Neural cell (in vitro differentiated cells): ENCODE measurements around the gene MYL6B. TPM values are rescaled to one million over a fixed set of nuclear protein-coding genes. Genes with fewer than 3 reads are reported as not detected.

ENCODE experiments used
- H2AFZ ChIP-seq: fragments of 200-600, 300-800 bp; sonication (generic), shearing (Covaris generic); 2 replicates; pipeline ENCODE4 v1.6.0; 2014; ENCODE audit warnings: low read depth, mild to moderate bottlenecking, antibody characterized with exemption, low read length, moderate library complexity
- H3F3A ChIP-seq: fragments of 200-600 bp; shearing (Covaris generic); 2 replicates; pipeline ENCODE4 v1.6.1; 2016; ENCODE audit warnings: mild to moderate bottlenecking, moderate library complexity, mixed read lengths, antibody characterized with exemption, low read length; ENCODE audit not compliant: insufficient read depth, poor library complexity, severe bottlenecking
- H3K27ac ChIP-seq: fragments of 200-600, 300-800 bp; sonication (generic), shearing (Covaris generic); 2 replicates; pipeline ENCODE4 v1.5.1; 2014; ENCODE audit warnings: mild to moderate bottlenecking, low read length, moderate library complexity
- H3K27me3 ChIP-seq: fragments of 300-800, 200-600 bp; sonication (generic), shearing (Covaris generic); 2 replicates; pipeline ENCODE4 v1.6.0; 2014; ENCODE audit warnings: mild to moderate bottlenecking, low read depth, low read length, moderate library complexity; ENCODE audit not compliant: insufficient read depth
- H3K36me3 ChIP-seq: fragments of 300-800, 200-600 bp; sonication (generic), shearing (Covaris generic); 2 replicates; pipeline ENCODE4 v1.5.1; 2014; ENCODE audit warnings: mild to moderate bottlenecking, antibody characterized with exemption, low read length, moderate library complexity; ENCODE audit not compliant: insufficient read depth
- H3K4me2 ChIP-seq: fragments of 300-800, 200-600 bp; sonication (generic), shearing (Covaris generic); 2 replicates; pipeline ENCODE4 v1.6.0; 2014; ENCODE audit warnings: mild to moderate bottlenecking, low read length
- H3K4me3 ChIP-seq: fragments of 300-800, 200-600 bp; sonication (generic), shearing (Covaris generic); 2 replicates; pipeline ENCODE4 v1.5.1; 2014; ENCODE audit warnings: mild to moderate bottlenecking, low read length, moderate library complexity
- H3K79me2 ChIP-seq: fragments of 200-600 bp; shearing (Covaris generic); replicated peaks from 2 replicates; pipeline ENCODE4 v1.6.0; 2014; ENCODE audit warnings: mild to moderate bottlenecking, low read length, moderate library complexity; ENCODE audit not compliant: insufficient read depth
- H3K9ac ChIP-seq: fragments of 300-800, 200-600 bp; sonication (generic), shearing (Covaris generic); 2 replicates; pipeline ENCODE4 v1.6.1; 2016; ENCODE audit warnings: mild to moderate bottlenecking, low read length, mixed read lengths
- H3K9me2 ChIP-seq: fragments of 200-600 bp; shearing (Covaris generic); 2 replicates; pipeline ENCODE4 v1.6.1; 2016; ENCODE audit warnings: mild to moderate bottlenecking, low read length, mixed read lengths; ENCODE audit not compliant: insufficient read depth
- H3K9me3 ChIP-seq: fragments of 200-600, 300-800 bp; sonication (generic), shearing (Covaris generic); 2 replicates; pipeline ENCODE4 v1.6.1; 2016; ENCODE audit warnings: mild to moderate bottlenecking, mixed run types, low read length, moderate library complexity, mixed read lengths
- H4K20me1 ChIP-seq: fragments of 200-600 bp; shearing (Covaris generic); 2 replicates; pipeline ENCODE4 v1.6.1; 2016; ENCODE audit warnings: mild to moderate bottlenecking, mixed run types; ENCODE audit not compliant: insufficient read depth
- EP300 ChIP-seq: fragments of 450-650 bp; conservative IDR thresholded peaks from 2 replicates; pipeline ENCODE4 v1.6.1; 2014; ENCODE audit warnings: antibody characterized with exemption, mild to moderate bottlenecking, moderate library complexity; ENCODE audit not compliant: poor library complexity, severe bottlenecking
- EZH2 ChIP-seq: fragments of 200-600, 300-800 bp; shearing (Covaris generic), sonication (generic); IDR thresholded peaks from 2 replicates; pipeline ENCODE4 v1.6.1; 2014; ENCODE audit warnings: antibody characterized with exemption, low read length, borderline replicate concordance, mild to moderate bottlenecking; ENCODE audit not compliant: insufficient read depth, poor library complexity, severe bottlenecking
- MXI1 ChIP-seq: fragments of 450-650 bp; conservative IDR thresholded peaks from 2 replicates; pipeline ENCODE4 v1.6.1; 2014; ENCODE audit warnings: antibody characterized with exemption, mild to moderate bottlenecking; ENCODE audit not compliant: poor library complexity, severe bottlenecking
- POLR2AphosphoS5 ChIP-seq: IDR thresholded peaks from 2 replicates; pipeline ENCODE4 v1.6.1; 2012
- RAD21 ChIP-seq: fragments of 450-650 bp; conservative IDR thresholded peaks from 2 replicates; pipeline ENCODE4 v1.6.1; 2014; ENCODE audit warnings: antibody characterized with exemption, mild to moderate bottlenecking, moderate library complexity
- REST ChIP-seq: IDR thresholded peaks from 2 replicates; pipeline ENCODE4 v1.6.1; 2012; ENCODE audit warnings: borderline replicate concordance
- SMC3 ChIP-seq: fragments of 450-650 bp; conservative IDR thresholded peaks from 2 replicates; pipeline ENCODE4 v1.6.1; 2014; ENCODE audit warnings: antibody characterized with exemption, mild to moderate bottlenecking, moderate library complexity; ENCODE audit not compliant: poor library complexity
- TAF1 ChIP-seq: IDR thresholded peaks from 2 replicates; pipeline ENCODE4 v1.6.1; 2012; ENCODE audit warnings: low read depth
- polyA minus RNA-seq: library from RNA; depleted of rRNA, polyadenylated mRNA; stranded (reverse); fragments of >200 nt; gene quantifications from 2 replicates; pipeline ENCODE4 v1.2.3, GENCODE V29; 2014
- polyA plus RNA-seq: library from polyadenylated mRNA; depleted of rRNA; stranded (reverse); fragments of >200 nt; gene quantifications from 2 replicates; pipeline ENCODE4 v1.2.3, GENCODE V29; 2014
- TF ChIP-seq, protein P1 (sequence below): fragments of 450-650 bp; IDR thresholded peaks from 2 replicates; pipeline ENCODE4 v1.5.1; 2014; ENCODE audit warnings: antibody characterized with exemption, mild to moderate bottlenecking, moderate library complexity; ENCODE audit not compliant: poor library complexity, severe bottlenecking

MYL6B gene
- polyA plus RNA-seq (369 and 376 TPM in 2 replicates), polyA minus RNA-seq (78.0 and 82.5 TPM in 2 replicates)

DNA sequence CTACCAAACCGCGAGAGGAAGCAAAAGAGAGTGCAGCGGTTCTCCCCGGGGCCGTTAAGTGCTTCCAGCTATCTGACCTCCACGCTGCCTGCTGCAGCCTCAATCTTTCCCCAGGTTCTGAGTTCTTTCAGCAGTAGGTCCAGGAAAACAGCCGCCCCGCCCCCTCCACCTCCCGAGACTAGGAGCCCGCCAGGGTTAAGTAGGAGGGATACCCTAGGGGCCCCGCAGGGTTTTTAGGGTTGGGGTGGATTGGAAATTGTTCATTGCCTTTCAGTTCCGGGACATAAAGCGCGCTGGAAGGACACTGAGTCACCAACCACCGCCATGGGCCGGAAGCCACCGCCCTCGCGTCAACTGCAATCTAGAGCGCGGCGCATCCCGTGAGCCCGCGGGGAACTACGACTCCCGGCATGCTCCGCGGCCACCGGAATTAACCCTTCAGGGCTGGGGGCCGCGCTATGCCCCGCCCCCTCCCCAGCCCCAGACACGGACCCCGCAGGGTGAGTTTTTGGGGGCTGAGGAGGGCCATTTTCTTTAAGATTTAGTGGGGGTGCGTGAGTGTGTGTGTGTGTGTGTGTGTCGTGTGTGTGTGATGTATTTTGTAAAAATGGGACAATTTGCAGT lies at the start of gene MYL6B:
Gene MYL6B (plus strand): TSS at position 456 of the 624 bp plus-strand sequence. CDS start 1,332 bp downstream, outside the sequence.
- H3K4me2 ChIP-seq = peak within 1 kb of the TSS; percentile 99
- TF ChIP-seq REST = no peak
- no peak for TF ChIP-seq EZH2
- TF ChIP-seq MXI1 = peak; percentile 72
- TF ChIP-seq, protein P1, sequence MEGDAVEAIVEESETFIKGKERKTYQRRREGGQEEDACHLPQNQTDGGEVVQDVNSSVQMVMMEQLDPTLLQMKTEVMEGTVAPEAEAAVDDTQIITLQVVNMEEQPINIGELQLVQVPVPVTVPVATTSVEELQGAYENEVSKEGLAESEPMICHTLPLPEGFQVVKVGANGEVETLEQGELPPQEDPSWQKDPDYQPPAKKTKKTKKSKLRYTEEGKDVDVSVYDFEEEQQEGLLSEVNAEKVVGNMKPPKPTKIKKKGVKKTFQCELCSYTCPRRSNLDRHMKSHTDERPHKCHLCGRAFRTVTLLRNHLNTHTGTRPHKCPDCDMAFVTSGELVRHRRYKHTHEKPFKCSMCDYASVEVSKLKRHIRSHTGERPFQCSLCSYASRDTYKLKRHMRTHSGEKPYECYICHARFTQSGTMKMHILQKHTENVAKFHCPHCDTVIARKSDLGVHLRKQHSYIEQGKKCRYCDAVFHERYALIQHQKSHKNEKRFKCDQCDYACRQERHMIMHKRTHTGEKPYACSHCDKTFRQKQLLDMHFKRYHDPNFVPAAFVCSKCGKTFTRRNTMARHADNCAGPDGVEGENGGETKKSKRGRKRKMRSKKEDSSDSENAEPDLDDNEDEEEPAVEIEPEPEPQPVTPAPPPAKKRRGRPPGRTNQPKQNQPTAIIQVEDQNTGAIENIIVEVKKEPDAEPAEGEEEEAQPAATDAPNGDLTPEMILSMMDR = no peak
- TF ChIP-seq TAF1 = peak; percentile 44
- peak; percentile 49 for TF ChIP-seq EP300
- TF ChIP-seq POLR2AphosphoS5 = peak; percentile 94
- TF ChIP-seq SMC3 = peak; percentile 20
- no peak for TF ChIP-seq RAD21
- H3K27me3 ChIP-seq = no peaks in the 10 kb centered on the region
- peak within 1 kb of the TSS; percentile 85 for H3K27ac ChIP-seq
- no peaks in the 10 kb centered on the region for H3K36me3 ChIP-seq
- peak within 1 kb of the TSS; percentile 73 for H3K4me3 ChIP-seq
- peak within 1 kb of the TSS; percentile 94 for H2AFZ ChIP-seq
- peak within 1 kb of the TSS; percentile 80 for H3K9ac ChIP-seq
- no peaks in the 10 kb centered on the region for H3K9me2 ChIP-seq
- H3K9me3 ChIP-seq = no peaks in the 10 kb centered on the region
- peaks cover 3% of the 10 kb centered on the region for H3F3A ChIP-seq
- H4K20me1 ChIP-seq = no peaks in the 10 kb centered on the region
- peaks cover 14% of the 10 kb centered on the region for H3K79me2 ChIP-seq

DNA sequence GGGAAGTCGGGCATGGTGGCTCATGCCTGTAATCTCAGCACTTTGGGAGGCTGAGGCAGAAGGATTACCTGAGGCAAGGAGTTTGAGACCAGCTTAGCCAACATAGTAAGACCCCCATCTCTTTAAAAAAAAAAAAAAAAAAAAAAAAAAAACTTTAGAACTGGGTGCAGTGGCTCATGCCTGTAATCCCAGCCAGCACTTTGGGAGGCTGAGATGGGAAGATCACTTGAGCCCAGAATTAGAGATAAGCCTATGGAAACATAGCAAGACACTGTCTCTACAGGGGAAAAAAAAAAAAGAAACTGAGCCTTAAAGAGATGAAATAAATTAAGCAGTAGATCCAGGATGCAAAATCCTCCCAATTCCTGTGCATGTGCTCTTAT lies 49.7 kb upstream of the MYL6B start:
- peaks cover 24% of the 10 kb centered on the region for H3K79me2 ChIP-seq
- no peaks in the 10 kb centered on the region for H3K36me3 ChIP-seq
- no peak overlapping the region for H3K4me2 ChIP-seq
- H3F3A ChIP-seq = no peaks in the 10 kb centered on the region
- no peaks in the 10 kb centered on the region for H3K9me2 ChIP-seq
- no peak overlapping the region for H3K9ac ChIP-seq
- TF ChIP-seq POLR2AphosphoS5 (no peak), EP300 (no peak), RAD21 (no peak), EZH2 (no peak), SMC3 (no peak)
- no peaks in the 10 kb centered on the region for H4K20me1 ChIP-seq
- H3K9me3 ChIP-seq = no peaks in the 10 kb centered on the region
- no peaks in the 10 kb centered on the region for H3K27me3 ChIP-seq
- H3K4me3 ChIP-seq = no peak overlapping the region
- no peak overlapping the region for H3K27ac ChIP-seq
- no peak overlapping the region for H2AFZ ChIP-seq
